Measurements from ENCODE around the gene SHANK3.

- no peak for TF ChIP-seq CTCF (IDR thresholded peaks at IDR 0.05)
- TF ChIP-seq ZFX (IDR thresholded peaks at IDR 0.05; ENCODE audit: borderline replicate concordance): no peak
Observed at GRCh38 chr22:50695421-50696250, 23.0 kb downstream of the SHANK3 start.

Data from 22Rv1 (cell line).